Retinal pigment epithelial cell (primary cell): ENCODE results near the gene UVRAG.

Source experiments
- DNase-seq: peaks from one replicate; pipeline ENCODE4 v3.0.0-alpha.2; 2010; ENCODE audit warnings: low read depth
- H3K4me3 ChIP-seq: 2 replicates; pipeline ENCODE4 v1.5.1; 2011; ENCODE audit warnings: mild to moderate bottlenecking, low read length, control low read depth, moderate library complexity
- CTCF ChIP-seq: conservative IDR thresholded peaks from 2 replicates; pipeline ENCODE4 v1.5.1; 2011; ENCODE audit warnings: low read depth, low read length, control low read depth, inconsistent platforms

The UVRAG gene

DNA sequence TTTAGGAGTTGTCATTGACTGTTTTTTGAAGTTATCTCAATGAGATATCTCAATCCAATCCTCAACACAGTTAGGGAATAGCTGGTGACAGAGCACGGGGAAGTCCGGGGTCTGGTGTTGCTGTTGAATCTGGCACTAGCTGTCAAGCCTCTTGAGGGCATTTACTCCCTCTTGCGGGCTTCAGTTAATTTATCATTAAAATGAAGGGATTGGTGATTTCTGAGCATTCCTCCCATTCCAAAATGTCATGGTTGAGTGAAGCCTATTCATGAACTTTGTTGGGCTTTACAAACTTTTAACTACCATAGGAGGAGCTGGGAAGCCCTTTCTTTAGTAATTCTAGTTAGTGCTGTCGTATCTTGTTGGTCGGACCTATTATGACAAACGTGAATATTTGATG lies 40.2 kb downstream of the UVRAG start:
- TF ChIP-seq CTCF: peak; percentile 7
- no peak overlapping the region for H3K4me3 ChIP-seq
- DNase-seq: no peak

- DNase-seq: no peak
- TF ChIP-seq CTCF: no peak
- no peak overlapping the region for H3K4me3 ChIP-seq
These were observed 41.9 kb downstream of the UVRAG start for GRCh38 chr11:75856912-75857311.

DNA sequence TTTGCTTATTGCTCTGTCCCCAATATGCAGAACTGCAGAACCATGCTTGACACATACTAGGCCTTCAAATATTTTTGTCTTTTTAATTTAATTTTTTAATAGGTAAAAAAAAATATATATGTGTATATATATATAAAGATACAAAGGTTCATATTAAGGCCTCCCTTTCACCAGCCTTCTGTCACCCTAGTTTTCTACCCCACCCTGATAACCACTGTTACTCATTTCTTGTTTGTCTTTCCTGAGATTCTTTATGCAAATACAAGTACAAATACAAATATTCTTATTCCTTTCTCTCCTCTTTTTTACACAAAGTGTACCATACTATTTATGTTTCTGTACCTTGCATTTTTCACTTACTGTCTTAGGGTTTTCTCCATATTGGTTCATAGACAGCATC lies 43.0 kb downstream of the UVRAG start:
- no peak overlapping the region for H3K4me3 ChIP-seq
- no peak for TF ChIP-seq CTCF
- no peak for DNase-seq

DNA sequence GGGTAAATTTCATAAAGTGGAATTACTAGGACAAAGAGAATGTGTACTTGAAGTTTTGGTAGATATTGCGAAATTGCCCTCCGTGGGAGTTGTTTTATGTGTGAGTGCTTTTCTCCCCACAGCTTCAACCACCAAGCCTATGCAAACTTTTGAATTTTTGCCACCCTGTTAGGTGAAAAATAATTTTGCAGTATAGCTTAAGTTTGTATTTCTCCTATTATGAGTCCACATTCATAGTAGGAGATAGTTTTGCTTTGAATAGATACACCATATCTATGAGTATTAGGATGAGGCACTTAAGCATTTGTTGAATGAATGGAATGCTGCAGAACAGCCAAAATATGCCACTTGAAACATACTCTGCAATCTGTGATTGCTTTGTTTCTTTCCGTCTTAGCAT lies 43.6 kb downstream of the UVRAG start:
- TF ChIP-seq CTCF: no peak
- no peak for DNase-seq
- H3K4me3 ChIP-seq: no peak overlapping the region

- H3K4me3 ChIP-seq: no peak overlapping the region
- no peak for DNase-seq
- TF ChIP-seq CTCF: no peak
These were observed 44.6 kb downstream of the UVRAG start for GRCh38 chr11:75859614-75860013.

DNA sequence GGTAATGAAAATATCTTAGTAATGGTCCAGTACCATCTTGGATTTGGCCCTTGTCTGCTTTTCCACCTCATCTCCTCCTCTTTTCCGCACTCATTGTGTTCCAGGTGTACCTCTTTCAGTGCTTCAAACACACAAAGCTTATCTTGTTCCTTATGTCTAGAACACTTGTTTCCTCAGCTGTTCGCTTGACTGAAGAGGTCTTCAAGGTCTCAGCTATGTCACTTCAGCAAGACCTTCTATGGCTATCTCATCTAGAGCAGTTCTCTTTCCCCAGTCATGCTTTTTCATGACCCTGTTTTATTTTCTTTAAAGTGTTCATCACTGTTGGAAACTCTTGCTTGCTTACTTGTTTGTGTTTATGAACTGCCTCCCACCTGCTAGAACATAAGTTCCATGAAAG lies 47.4 kb downstream of the UVRAG start:
- DNase-seq: no peak
- TF ChIP-seq CTCF: no peak
- H3K4me3 ChIP-seq: no peak overlapping the region

DNA sequence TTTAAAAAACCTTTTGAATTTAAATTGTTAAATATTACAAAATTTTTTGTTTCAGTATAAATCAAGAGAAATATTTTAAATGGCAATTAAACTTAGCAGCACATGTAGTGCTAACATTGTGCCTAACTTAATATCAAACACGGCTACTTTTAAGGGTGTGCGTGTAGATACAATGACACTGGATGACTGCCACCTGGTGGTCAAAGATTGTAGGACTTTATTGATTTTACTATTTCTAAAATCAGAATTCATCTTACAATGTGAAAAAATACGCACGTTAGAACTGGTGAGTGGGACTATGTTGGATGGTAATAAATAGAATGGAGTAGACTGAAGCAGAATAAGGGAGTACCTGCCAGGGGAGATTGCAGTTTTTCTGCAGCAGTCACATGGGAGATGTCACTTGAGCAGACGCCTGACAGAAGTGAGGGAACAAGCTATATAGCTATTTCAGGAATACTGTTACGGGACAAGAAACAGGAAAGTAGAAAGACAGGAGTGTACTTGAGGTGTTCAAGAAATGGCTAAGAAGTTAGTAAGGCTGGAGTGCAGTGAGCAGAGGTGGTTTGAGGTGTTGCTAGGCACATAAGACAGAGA lies 52.9 kb downstream of the UVRAG start:
- TF ChIP-seq CTCF: peak; percentile 68
- DNase-seq: no peak
- H3K4me3 ChIP-seq: no peak overlapping the region
